Temporal lobe (tissue), 2 donors: ENCODE data around the gene CMYA5. TPM values are rescaled to one million over a fixed set of nuclear protein-coding genes. Genes with fewer than 3 reads are reported as not detected.

Experiments used
- small RNA-seq: library from RNA; depleted of rRNA; stranded (forward); fragments of <200 nt; gene quantifications from one replicate; pipeline ENCODE3, GENCODE V24; 2014; ENCODE audit warnings: low replicate concordance
- total RNA-seq: library from RNA; depleted of rRNA; stranded (reverse); fragments of >200 nt; gene quantifications from one replicate; pipeline ENCODE4 v1.2.3, GENCODE V29; 2014

CMYA5 gene
- total RNA-seq, 1 donor from 2014 or later, result 0.74 TPM

Small RNAs within 50 kb of the gene (small RNA-seq; reads per million reads assigned to genes)
- gene AC008496.1, result not detected

Other genes starting within 250 kb of the CMYA5 start
- 80.2 TPM for gene HOMER1, start 175.7 kb upstream of the CMYA5 start, total RNA-seq
- 53.4 TPM for gene TENT2, start 77.4 kb upstream of the CMYA5 start, total RNA-seq